ENCODE results near the gene TRPT1. TPM values are rescaled to one million over a fixed set of nuclear protein-coding genes. Genes with fewer than 3 reads are reported as not detected.

The TRPT1 gene
- total and polyA plus RNA-seq, 9 of the 15 experiments (the other 6 are each of a cell fraction or from before 2014, with no cell fraction given): 4.6 to 41.7 (median 23.1) TPM

DNA sequence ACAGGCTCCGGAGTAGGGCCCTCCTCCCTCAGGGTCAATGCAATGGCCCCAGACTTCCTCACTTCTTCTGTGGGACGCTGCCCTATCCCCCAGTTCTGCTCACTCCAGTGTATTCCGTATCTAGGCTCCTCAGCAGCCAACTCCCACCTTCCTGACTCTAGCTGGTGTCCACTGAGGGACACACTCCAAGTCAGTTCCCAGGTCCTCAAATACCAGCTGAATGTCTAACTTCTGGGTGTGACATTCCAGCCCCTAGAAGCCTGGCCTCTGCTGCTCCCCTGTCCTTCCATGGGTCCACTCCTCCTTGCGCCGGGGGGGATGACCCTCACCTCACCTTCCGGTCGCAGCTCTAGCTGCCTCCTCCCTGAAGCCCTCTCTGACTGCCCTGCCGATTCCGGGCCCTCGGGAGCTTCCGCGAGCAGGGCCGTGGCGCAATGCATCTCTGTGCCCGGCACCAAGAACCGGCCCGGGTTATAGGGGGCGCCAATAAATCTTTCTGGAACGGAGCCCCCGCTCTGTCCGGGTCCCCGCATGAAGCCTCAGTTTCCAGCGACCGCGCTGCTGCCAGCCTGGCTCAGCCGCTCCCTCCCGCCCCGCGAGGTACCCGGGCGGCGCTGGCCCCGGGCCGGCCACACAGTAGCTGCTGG, 43.0 kb upstream of the TRPT1 start (continued):
- TF ChIP-seq GABPB1 (CRISPR knock-in tag; IDR thresholded peaks at IDR 0.05) (peak; percentile 51; the same call in 1 of the 2 replicates), NEUROD1 (IDR thresholded peaks at IDR 0.05; ENCODE audit: borderline replicate concordance, low read depth, low read length, partially characterized antibody) (no peak), SIX5 (IDR thresholded peaks at IDR 0.05; ENCODE audit: borderline replicate concordance in 1 of 2, insufficient read depth in 1 of 2, low read depth in 1 of 2, low read length in 2 of 2) (no peak), ZFPM2 (CRISPR knock-in tag; IDR thresholded peaks at IDR 0.05) (0 out of 2 replicates have a peak, but pooled peaks have one; percentile 14), ZC3H4 (CRISPR knock-in tag; IDR thresholded peaks at IDR 0.05; ENCODE audit: borderline replicate concordance) (peak; percentile 33; the same call in 1 of the 2 replicates), SUPT5H (IDR thresholded peaks at IDR 0.05) (peak; percentile 59), CREB1 (IDR thresholded peaks at IDR 0.05) (no peak), CREB1 (CRISPR knock-in tag; IDR thresholded peaks at IDR 0.05) (peak; percentile 71; the same call in 1 of the 2 replicates), ZNF263 (CRISPR knock-in tag; IDR thresholded peaks at IDR 0.05; ENCODE audit: borderline replicate concordance) (peak; percentile 52; the same call in 1 of the 2 replicates), FOSL1 (tag; conservative IDR thresholded peaks at IDR 0.05) (peak; percentile 47), SMARCA5 (IDR thresholded peaks at IDR 0.05) (peak; percentile 92), TEAD4 (IDR thresholded peaks at IDR 0.05; ENCODE audit: low read length) (no peak; the same call in 1 of the 2 replicates), TEAD4 (CRISPR knock-in tag; IDR thresholded peaks at IDR 0.05; ENCODE audit: borderline replicate concordance) (0 out of 2 replicates have a peak, but pooled peaks have one; percentile 36), ESRRB (CRISPR knock-in tag; IDR thresholded peaks at IDR 0.05; ENCODE audit: borderline replicate concordance) (no peak), TAF9B (IDR thresholded peaks at IDR 0.05; ENCODE audit: partially characterized antibody) (peak; percentile 32), POLR2A (conservative IDR thresholded peaks at IDR 0.05) (peak; percentile 52), ELF1 (tag; IDR thresholded peaks at IDR 0.05) (peak; percentile 26; the same call in 1 of the 2 replicates), ZNF3 (CRISPR knock-in tag; IDR thresholded peaks at IDR 0.05) (0 out of 2 replicates have a peak, but pooled peaks have one; percentile 16), CREM (IDR thresholded peaks at IDR 0.05; ENCODE audit: low read depth) (peak; percentile 71)
- TF ChIP-seq, protein P1, sequence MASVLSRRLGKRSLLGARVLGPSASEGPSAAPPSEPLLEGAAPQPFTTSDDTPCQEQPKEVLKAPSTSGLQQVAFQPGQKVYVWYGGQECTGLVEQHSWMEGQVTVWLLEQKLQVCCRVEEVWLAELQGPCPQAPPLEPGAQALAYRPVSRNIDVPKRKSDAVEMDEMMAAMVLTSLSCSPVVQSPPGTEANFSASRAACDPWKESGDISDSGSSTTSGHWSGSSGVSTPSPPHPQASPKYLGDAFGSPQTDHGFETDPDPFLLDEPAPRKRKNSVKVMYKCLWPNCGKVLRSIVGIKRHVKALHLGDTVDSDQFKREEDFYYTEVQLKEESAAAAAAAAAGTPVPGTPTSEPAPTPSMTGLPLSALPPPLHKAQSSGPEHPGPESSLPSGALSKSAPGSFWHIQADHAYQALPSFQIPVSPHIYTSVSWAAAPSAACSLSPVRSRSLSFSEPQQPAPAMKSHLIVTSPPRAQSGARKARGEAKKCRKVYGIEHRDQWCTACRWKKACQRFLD (CRISPR knock-in tag; IDR thresholded peaks at IDR 0.05): peak; percentile 87; the same call in 1 of the 2 replicates
- TF ChIP-seq, protein P2, sequence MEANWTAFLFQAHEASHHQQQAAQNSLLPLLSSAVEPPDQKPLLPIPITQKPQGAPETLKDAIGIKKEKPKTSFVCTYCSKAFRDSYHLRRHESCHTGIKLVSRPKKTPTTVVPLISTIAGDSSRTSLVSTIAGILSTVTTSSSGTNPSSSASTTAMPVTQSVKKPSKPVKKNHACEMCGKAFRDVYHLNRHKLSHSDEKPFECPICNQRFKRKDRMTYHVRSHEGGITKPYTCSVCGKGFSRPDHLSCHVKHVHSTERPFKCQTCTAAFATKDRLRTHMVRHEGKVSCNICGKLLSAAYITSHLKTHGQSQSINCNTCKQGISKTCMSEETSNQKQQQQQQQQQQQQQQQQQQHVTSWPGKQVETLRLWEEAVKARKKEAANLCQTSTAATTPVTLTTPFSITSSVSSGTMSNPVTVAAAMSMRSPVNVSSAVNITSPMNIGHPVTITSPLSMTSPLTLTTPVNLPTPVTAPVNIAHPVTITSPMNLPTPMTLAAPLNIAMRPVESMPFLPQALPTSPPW (CRISPR knock-in tag; IDR thresholded peaks at IDR 0.05): peak; percentile 15; the same call in 1 of the 2 replicates
- TF ChIP-seq, protein P3, sequence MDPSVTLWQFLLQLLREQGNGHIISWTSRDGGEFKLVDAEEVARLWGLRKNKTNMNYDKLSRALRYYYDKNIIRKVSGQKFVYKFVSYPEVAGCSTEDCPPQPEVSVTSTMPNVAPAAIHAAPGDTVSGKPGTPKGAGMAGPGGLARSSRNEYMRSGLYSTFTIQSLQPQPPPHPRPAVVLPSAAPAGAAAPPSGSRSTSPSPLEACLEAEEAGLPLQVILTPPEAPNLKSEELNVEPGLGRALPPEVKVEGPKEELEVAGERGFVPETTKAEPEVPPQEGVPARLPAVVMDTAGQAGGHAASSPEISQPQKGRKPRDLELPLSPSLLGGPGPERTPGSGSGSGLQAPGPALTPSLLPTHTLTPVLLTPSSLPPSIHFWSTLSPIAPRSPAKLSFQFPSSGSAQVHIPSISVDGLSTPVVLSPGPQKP (CRISPR knock-in tag; IDR thresholded peaks at IDR 0.05): no peak
